IPS-15b (cell line): ENCODE measurements around the gene MPZ.

Experiments
- H3K27me3 ChIP-seq: one replicate; pipeline ENCODE4 v1.6.1; 2013; ENCODE audit warnings: low read length; ENCODE audit not compliant: control insufficient read depth, insufficient read depth
- H3K36me3 ChIP-seq: one replicate; pipeline ENCODE4 v1.6.1; 2013; ENCODE audit warnings: low read length; ENCODE audit not compliant: control insufficient read depth, insufficient read depth
- H3K4me1 ChIP-seq: one replicate; pipeline ENCODE4 v1.6.1; 2013; ENCODE audit warnings: mild to moderate bottlenecking, low read length; ENCODE audit not compliant: control insufficient read depth, insufficient read depth
- H3K4me3 ChIP-seq: one replicate; pipeline ENCODE4 v1.5.1; 2013; ENCODE audit warnings: low read depth, low read length
- H3K9ac ChIP-seq: one replicate; pipeline ENCODE4 v1.6.1; 2013; ENCODE audit warnings: low read depth, mild to moderate bottlenecking, low read length
- H3K9me3 ChIP-seq: one replicate; pipeline ENCODE4 v1.6.1; 2013; ENCODE audit warnings: mild to moderate bottlenecking, low read length; ENCODE audit not compliant: control insufficient read depth, insufficient read depth

The MPZ gene

GRCh38 chr1:161297415-161297814, 12.4 kb downstream of the MPZ start:
- no peak overlapping the region for H3K4me3 ChIP-seq

GRCh38 chr1:161290779-161291178, 19.0 kb downstream of the MPZ start:
- H3K9ac ChIP-seq, result no peak overlapping the region
- no peaks in the 10 kb centered on the region for H3K9me3 ChIP-seq
- H3K4me1 ChIP-seq, result peaks cover 3% of the 10 kb centered on the region
- no peaks in the 10 kb centered on the region for H3K36me3 ChIP-seq
- H3K4me3 ChIP-seq, result no peak overlapping the region
- H3K27me3 ChIP-seq, result no peaks in the 10 kb centered on the region

More at GRCh38 chr1:161297415-161297814, 12.4 kb downstream of the MPZ start:
- no peaks in the 10 kb centered on the region for H3K36me3 ChIP-seq
- H3K27me3 ChIP-seq, result no peaks in the 10 kb centered on the region
- no peak overlapping the region for H3K9ac ChIP-seq
- peaks cover 2% of the 10 kb centered on the region for H3K4me1 ChIP-seq
- H3K9me3 ChIP-seq, result no peaks in the 10 kb centered on the region

GRCh38 chr1:161287482-161288054, 22.2 kb downstream of the MPZ start:
- H3K4me3 ChIP-seq, result no peak overlapping the region
- no peak overlapping the region for H3K9ac ChIP-seq
- no peaks in the 10 kb centered on the region for H3K9me3 ChIP-seq
- peaks cover 2% of the 10 kb centered on the region for H3K27me3 ChIP-seq
- H3K36me3 ChIP-seq, result no peaks in the 10 kb centered on the region
- H3K4me1 ChIP-seq, result peaks cover 12% of the 10 kb centered on the region

GRCh38 chr1:161285521-161285920, 24.2 kb downstream of the MPZ start:
- Histone ChIP-seq H3K4me1 (peaks cover 12% of the 10 kb centered on the region), H3K4me3 (no peak overlapping the region), H3K9ac (no peak overlapping the region), H3K27me3 (peaks cover 2% of the 10 kb centered on the region), H3K36me3 (no peaks in the 10 kb centered on the region), H3K9me3 (no peaks in the 10 kb centered on the region)

GRCh38 chr1:161285113-161285512, 24.7 kb downstream of the MPZ start:
- H3K9ac ChIP-seq, result no peak overlapping the region

GRCh38 chr1:161282991-161283390, 26.8 kb downstream of the MPZ start:
- Histone ChIP-seq H3K9ac (no peak overlapping the region), H3K4me1 (peaks cover 10% of the 10 kb centered on the region), H3K9me3 (no peaks in the 10 kb centered on the region), H3K36me3 (no peaks in the 10 kb centered on the region), H3K27me3 (peaks cover 2% of the 10 kb centered on the region), H3K4me3 (no peak overlapping the region)

More at GRCh38 chr1:161285113-161285512, 24.7 kb downstream of the MPZ start:
- H3K27me3 ChIP-seq, result peaks cover 2% of the 10 kb centered on the region
- no peaks in the 10 kb centered on the region for H3K9me3 ChIP-seq
- peaks cover 12% of the 10 kb centered on the region for H3K4me1 ChIP-seq
- H3K36me3 ChIP-seq, result no peaks in the 10 kb centered on the region
- H3K4me3 ChIP-seq, result no peak overlapping the region

- Histone ChIP-seq H3K4me1 (no peaks in the 10 kb centered on the region), H3K4me3 (no peak overlapping the region), H3K36me3 (no peaks in the 10 kb centered on the region), H3K9ac (no peak overlapping the region), H3K27me3 (no peaks in the 10 kb centered on the region), H3K9me3 (no peaks in the 10 kb centered on the region)
These were observed 34.9 kb downstream of the MPZ start for GRCh38 chr1:161274874-161275273.

GRCh38 chr1:161273402-161273801, 36.4 kb downstream of the MPZ start:
- Histone ChIP-seq H3K9me3 (no peaks in the 10 kb centered on the region), H3K27me3 (no peaks in the 10 kb centered on the region), H3K9ac (no peak overlapping the region), H3K4me1 (no peaks in the 10 kb centered on the region), H3K4me3 (no peak overlapping the region), H3K36me3 (no peaks in the 10 kb centered on the region)

- no peaks in the 10 kb centered on the region for H3K27me3 ChIP-seq
- no peaks in the 10 kb centered on the region for H3K36me3 ChIP-seq
- no peak overlapping the region for H3K9ac ChIP-seq
- H3K4me1 ChIP-seq, result peaks cover 3% of the 10 kb centered on the region
- no peak overlapping the region for H3K4me3 ChIP-seq
- H3K9me3 ChIP-seq, result no peaks in the 10 kb centered on the region
These were observed 42.4 kb downstream of the MPZ start for GRCh38 chr1:161267321-161267720.

GRCh38 chr1:161266836-161267235, 42.9 kb downstream of the MPZ start:
- no peak overlapping the region for H3K4me3 ChIP-seq
- H3K27me3 ChIP-seq, result peaks cover under 1% of the 10 kb centered on the region
- H3K9me3 ChIP-seq, result no peaks in the 10 kb centered on the region

GRCh38 chr1:161266202-161266601, 43.6 kb downstream of the MPZ start:
- no peaks in the 10 kb centered on the region for H3K36me3 ChIP-seq
- peaks cover 7% of the 10 kb centered on the region for H3K27me3 ChIP-seq
- H3K4me1 ChIP-seq, result peaks cover 5% of the 10 kb centered on the region
- H3K4me3 ChIP-seq, result no peak overlapping the region
- no peak overlapping the region for H3K9ac ChIP-seq
- H3K9me3 ChIP-seq, result no peaks in the 10 kb centered on the region

More at GRCh38 chr1:161266836-161267235, 42.9 kb downstream of the MPZ start:
- H3K36me3 ChIP-seq, result no peaks in the 10 kb centered on the region
- H3K9ac ChIP-seq, result no peak overlapping the region
- peaks cover 3% of the 10 kb centered on the region for H3K4me1 ChIP-seq

- Histone ChIP-seq H3K36me3 (no peaks in the 10 kb centered on the region), H3K9ac (no peak overlapping the region), H3K4me3 (no peak overlapping the region), H3K4me1 (peaks cover 13% of the 10 kb centered on the region), H3K9me3 (no peaks in the 10 kb centered on the region), H3K27me3 (peaks cover 14% of the 10 kb centered on the region)
These were observed 44.5 kb downstream of the MPZ start for GRCh38 chr1:161265305-161265704.
